NCI-H748 treated with DMSO at 0.1 percent for 48 hours (cell line): ENCODE data around the gene TPST1.

Experiments used
- DNase-seq: peaks from one replicate; lab custom pipeline; 2025; lab: John Stamatoyannopoulos, UW

TPST1 gene

DNA sequence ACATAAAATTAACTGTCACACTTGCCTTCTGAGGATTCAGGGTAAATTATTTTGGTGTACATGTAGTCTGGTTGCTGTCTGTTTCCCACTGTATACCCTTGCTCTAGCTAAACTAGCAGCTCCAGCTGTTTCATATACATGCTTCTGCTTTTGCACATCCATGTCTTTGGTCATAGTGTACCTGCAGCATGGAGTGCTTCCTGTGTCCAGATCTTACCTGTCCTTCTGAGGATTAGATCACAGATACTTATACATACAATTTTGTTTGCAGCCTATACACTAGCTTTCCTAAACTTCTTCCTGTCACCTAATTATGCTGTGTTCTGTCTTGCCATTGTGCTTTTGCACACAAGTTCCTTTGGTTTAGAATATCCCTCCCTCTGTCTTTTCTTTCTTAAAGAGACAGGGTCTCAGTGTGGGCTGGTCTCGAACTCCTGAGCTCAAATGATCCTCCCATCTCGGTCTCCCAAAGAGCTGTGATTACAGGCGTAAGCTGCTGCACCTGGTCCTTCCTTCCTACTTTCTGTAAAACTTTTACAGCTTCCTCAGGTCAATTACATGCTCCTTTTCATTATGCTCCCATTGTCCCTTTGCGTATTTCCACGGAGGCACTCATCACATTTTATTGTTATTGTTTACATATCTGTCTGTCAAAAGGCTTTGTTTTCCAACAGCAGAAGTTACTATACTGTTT, 33.8 kb downstream of the TPST1 start:
- DNase-seq, result no peak

DNA sequence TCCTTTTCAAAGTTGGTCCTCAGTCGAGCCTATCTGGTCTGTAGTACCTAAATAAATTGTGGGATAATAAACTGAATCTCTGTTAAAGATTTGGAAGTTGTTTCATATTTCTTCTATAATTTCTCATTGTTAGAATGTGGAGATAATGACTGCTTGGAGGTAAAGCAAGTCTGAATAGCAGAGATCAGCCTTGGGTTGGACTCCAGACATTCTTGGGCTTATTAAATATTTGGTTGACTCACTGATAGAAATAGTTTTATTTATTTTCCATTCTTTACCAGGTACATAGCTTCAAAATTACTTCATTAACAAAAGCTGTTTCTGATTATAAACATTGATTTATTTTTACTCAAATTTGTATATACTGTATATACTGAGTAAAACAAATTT, 34.3 kb downstream of the TPST1 start:
- DNase-seq, result no peak

GRCh38 chr7:66245008-66245407, 39.9 kb downstream of the TPST1 start:
- DNase-seq, result no peak

DNA sequence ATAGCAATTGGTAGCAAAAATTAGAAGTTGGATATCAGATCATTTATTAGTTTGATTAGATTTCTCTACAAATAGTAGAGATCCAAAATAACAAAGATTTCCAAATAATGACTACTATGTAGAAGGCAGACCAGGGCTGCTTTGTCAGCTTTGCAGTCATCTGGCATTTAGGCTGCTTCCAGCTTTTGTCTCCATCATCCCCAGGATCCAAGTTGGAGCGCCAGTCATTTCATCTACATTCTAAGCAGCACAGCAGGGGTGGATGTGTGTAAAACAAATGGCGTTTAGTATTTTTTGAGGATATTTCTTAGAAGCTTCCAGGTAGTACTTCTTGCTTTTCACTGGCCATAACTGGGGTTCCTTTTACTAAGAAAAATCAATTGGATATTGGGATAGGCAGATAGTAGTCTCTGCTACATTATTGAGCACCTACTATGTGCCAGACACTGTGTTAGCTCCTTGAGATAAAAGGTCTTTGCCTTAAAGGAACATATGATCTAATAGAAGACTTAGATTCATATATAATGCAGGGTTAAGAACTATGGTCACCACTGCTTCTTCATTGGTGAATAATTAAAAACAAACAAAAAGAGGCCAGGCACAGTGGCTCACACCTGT, 41.5 kb downstream of the TPST1 start:
- no peak for DNase-seq

- DNase-seq, result no peak
Observed at GRCh38 chr7:66247380-66248078, 42.4 kb downstream of the TPST1 start.

DNA sequence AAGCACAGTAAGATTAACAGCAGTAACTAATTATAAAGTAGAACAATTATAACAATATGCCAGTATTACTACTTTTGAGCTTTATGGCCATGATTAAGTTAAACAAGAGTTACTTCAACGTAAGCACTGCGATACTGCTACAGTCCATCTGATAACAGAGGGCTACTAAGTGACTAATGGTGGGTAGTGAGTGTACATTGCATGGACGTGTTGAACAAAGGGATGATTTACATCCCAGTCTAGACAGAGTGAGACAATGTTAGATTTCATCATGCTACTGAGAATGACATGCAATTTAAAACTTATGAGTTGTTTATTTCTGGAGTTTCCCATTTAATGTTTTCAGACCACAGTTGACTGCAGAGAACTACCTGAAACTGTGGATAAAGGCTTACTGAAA, 45.6 kb downstream of the TPST1 start:
- no peak for DNase-seq

GRCh38 chr7:66255534-66256100, 50.5 kb downstream of the TPST1 start:
- DNase-seq, result no peak

DNA sequence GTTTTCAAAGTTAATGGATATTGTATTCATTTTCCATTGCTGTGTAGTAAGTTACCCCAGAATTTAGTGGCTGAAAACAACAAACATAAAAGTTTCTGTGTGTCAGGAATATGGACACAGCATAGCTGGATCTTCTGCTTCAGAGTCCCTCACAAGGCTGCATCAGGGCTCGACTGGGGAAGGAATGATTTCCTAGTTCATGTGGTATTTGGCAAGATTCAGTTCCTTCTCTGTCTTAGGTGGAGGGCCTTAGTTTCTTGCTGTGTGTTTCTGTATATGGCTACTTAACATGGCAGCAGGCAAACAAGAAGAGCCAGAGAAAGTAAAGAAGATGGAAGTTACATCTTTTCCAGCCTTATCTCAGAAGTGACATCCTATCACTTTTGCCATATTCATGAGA, 51.1 kb downstream of the TPST1 start:
- DNase-seq, result no peak

DNA sequence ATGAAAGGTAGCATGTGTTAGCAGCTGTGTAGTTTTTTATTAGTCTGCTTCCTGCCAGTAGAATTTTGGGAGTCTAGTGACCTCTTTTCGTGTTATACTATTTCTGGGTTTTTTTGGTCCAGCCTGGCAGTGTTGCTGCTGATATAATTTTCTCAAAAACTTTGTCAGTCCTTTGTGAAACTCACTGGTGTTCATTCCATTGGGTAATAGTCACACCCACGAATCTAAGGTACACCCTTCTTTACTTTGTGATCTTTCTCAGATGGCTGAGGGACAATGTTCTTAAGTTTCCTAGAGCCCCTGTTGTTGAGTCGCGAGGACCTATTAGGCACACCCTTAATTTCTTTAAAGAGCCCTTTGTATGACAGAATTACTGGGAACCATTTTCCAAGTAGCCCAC, 52.3 kb downstream of the TPST1 start:
- DNase-seq, result no peak

DNA sequence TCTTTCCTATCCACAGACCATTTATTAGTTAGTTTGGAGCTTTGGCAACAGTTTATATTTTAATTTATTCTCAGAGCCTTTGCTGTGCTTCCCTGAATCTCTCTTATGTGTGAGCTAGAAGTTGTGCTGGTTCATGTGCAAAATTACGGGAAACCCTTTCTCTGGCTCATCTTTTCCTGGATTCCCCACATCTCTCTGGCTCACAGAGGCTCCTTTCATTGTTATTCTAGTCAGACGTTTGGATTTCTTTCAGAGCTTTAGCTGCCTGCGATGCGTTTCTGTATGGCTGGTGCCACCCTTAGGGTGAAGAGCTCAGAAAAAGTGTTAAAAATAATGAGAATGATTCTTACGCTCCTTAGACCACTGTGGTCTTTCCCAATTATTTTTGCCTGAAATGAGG, 53.3 kb downstream of the TPST1 start:
- no peak for DNase-seq

- no peak for DNase-seq
Observed at GRCh38 chr7:66261941-66262340, 56.8 kb downstream of the TPST1 start.

GRCh38 chr7:66263936-66264335, 58.8 kb downstream of the TPST1 start:
- no peak for DNase-seq

DNA sequence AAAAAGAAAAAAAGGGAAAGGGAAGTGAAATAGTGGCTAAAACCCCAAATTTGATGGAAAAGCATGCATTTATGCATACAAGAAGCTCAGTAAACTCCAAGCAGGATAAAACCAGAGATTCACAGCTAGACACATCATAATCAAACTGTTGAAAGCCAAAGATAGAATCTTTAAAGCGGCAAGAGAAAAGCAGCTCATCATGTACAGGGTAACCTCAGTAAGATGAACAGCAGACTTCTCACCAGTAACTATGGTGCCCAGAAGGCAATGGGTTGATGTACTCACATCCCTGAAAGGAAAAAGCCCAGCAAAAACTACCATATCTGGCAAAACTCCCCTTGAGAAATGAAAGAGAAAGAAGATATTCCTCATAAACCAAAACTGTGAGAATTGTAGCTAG, 60.4 kb downstream of the TPST1 start:
- DNase-seq, result no peak

DNA sequence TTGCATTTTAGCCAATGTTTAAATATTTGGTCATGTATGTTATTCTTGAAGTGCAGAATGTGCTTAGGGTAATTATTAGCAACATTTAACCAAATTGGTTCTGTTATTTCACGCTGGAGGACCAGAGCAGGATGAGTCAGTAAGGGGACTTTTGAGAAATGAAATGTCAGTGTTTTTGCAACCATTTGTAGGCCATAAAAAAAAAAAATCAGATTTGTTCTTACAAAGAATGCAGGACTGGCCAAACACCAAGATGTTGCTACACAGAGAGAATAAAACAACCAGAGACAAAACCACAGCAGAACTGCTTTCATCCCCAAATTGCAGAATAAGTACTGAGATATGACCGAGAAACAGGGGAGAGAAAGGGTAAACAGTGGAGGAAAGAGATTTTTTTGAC, 62.1 kb downstream of the TPST1 start:
- no peak for DNase-seq

DNA sequence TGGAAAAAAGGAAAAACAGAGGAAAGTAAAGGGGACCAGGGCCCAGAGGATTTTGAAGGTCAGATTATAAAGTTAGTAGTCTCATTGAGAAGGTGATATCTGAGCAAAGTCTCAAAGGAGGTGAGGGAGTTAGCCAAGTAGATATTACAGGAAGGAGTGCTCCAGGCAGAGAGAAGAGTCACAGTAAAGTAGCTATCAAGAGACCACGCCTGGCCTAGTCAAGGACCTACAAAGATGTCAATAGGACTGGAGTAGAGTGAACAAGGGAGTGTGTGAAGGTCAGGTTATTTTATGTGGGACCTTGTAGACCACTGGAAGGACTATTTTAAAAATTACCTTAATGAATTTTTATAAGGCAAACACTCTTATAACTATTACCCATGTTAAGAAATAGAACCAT, 64.8 kb downstream of the TPST1 start:
- no peak for DNase-seq

DNA sequence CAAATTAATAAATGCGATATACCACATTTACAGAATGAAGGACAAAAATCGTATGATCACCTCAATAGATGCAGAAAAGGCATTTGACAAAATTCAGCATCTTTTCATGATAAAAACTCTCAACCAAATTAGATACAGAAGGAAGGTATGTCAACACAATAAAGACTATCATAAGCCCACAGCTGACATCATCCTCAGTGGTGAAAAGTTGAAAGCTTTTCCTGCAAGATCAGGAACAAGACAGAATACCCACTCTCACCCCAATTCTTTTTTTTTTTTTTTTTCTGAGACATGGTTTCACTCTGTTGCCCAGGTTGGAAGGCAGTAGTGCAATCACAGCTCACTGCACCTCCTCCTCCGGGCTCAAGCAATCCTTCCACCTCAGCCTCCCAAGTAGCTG, 67.2 kb downstream of the TPST1 start:
- no peak for DNase-seq

- no peak for DNase-seq
Observed at GRCh38 chr7:66276363-66276762, 71.2 kb downstream of the TPST1 start.

- no peak for DNase-seq
Observed at GRCh38 chr7:66277492-66277891, 72.4 kb downstream of the TPST1 start.

DNA sequence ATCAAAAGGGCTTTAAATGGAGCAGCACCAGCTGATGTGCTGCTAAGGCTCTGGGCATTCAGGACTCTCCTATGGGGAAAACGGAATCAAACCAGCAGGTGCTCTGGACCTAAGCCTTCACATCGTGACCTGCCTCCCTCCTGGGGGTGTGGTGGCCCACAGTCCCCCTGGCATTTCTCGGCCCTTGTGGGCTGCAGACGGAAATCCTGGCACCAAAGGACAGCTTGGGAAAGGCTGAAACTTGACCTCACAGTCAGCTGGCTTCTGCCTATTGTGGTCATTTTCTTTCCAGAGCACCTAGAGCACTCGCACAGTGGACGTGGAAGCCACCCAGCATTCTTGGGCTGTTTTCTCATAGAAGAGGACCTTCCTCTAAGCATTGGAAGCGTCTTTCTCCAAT, 74.8 kb downstream of the TPST1 start:
- DNase-seq, result no peak

- DNase-seq, result no peak
Observed at GRCh38 chr7:66281678-66282590, 76.8 kb downstream of the TPST1 start.

GRCh38 chr7:66282591-66282935, 77.4 kb downstream of the TPST1 start:
- DNase-seq, result no peak
